Duodenal mucosa (tissue), 2 donors: ENCODE results near the gene OTOR.

Source experiments
- H3K27ac ChIP-seq: one replicate; pipeline ENCODE4 v1.7.0; 2013; ENCODE audit warnings: low read depth, low read length
- H3K27me3 ChIP-seq, 2 donors: one replicate each; pipeline ENCODE4 v1.7.0; 2013; ENCODE audit warnings: low read length in 2 of 2, control low read depth in 1 of 2; ENCODE audit not compliant: insufficient read depth in 2 of 2, control insufficient read depth in 1 of 2
- H3K36me3 ChIP-seq, 2 donors: one replicate each; pipeline ENCODE4 v1.7.0; 2013; ENCODE audit warnings: low read length in 2 of 2, control low read depth in 1 of 2; ENCODE audit not compliant: insufficient read depth in 2 of 2, control insufficient read depth in 1 of 2
- H3K4me1 ChIP-seq, 2 donors: one replicate each; pipeline ENCODE4 v1.7.0; 2013; ENCODE audit warnings: low read length in 2 of 2, control low read depth in 1 of 2; ENCODE audit not compliant: insufficient read depth in 2 of 2, control insufficient read depth in 1 of 2
- H3K4me3 ChIP-seq, 2 donors: one replicate each; pipeline ENCODE4 v1.7.0; 2013; ENCODE audit warnings: low read length in 2 of 2, low read depth in 1 of 2
- H3K9ac ChIP-seq, 2 donors: one replicate each; pipeline ENCODE4 v1.7.0; 2013; ENCODE audit warnings: low read length in 2 of 2, low read depth in 1 of 2
- H3K9me3 ChIP-seq, 2 donors: one replicate each; pipeline ENCODE4 v1.7.0; 2013; ENCODE audit warnings: low read length in 2 of 2, control low read depth in 1 of 2; ENCODE audit not compliant: control insufficient read depth in 1 of 2

The OTOR gene

DNA sequence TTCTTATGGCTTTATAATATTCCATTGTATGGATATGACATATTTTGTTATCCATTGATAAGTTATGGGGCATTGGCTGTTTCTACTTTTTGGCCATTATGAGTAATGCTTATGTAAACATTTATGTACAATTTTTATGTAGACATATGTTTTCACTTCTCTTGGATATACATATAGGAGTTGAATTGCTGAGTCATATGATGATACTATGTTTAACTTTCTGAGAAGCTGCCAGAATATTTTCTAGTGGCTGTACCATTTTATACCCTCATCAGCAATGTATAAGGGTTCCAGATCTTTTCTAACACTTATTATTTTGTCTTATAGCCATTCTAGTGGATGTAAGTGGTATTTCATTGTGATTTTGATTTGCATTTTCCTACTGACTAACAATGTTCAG, 23.1 kb downstream of the OTOR start:
- Histone ChIP-seq H3K4me1 (no peaks in the 10 kb centered on the region), H3K36me3 (no peaks in the 10 kb centered on the region), H3K27me3 (peaks cover 0 to 4% of the 10 kb centered on the region in 2 donors), H3K9ac (no peak overlapping the region), H3K4me3 (no peak overlapping the region), H3K9me3 (no peaks in the 10 kb centered on the region), H3K27ac (no peak overlapping the region)

DNA sequence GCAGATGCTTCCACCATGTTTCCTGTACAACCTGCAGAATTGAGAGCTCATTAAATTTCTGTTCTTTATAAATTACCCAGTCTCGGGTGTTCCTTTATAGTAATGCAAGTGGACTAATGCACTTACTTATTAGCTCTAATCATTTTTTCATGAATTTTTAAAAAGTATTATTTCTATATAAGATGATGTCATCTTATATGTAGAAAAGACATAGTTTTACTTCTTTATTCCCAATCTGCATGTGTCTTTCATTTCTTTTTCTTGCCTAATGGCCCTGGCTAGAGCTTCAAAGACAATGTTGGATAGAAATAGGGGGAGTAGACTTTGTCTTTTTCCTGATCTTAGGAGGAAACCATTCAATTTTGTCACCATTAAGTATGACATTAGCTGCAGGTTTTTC, 27.8 kb downstream of the OTOR start:
- no peaks in the 10 kb centered on the region for H3K36me3 ChIP-seq
- H3K27me3 ChIP-seq, result no peaks in the 10 kb centered on the region
- no peaks in the 10 kb centered on the region for H3K4me1 ChIP-seq
- no peaks in the 10 kb centered on the region for H3K9me3 ChIP-seq
- no peak overlapping the region for H3K9ac ChIP-seq
- no peak overlapping the region for H3K4me3 ChIP-seq
- no peak overlapping the region for H3K27ac ChIP-seq

DNA sequence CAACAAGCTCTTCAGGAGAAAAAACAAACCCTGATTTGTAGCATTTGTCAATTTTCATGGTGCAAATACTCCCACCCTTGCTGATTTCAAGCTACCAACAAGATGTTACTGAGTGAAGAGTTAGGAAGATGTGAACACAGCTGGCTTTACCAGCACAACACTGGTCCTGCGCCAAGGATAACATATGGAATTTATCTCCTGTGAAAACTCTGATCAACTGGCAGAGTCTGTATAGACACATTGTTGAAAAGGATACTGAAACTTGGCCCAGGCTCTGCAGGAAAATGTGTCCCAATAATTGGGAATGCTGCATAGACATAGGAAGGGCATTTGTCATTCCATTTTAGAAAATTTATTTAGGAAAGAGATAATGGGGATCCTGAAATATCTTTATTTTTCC, 29.0 kb downstream of the OTOR start:
- H3K9ac ChIP-seq, result no peak overlapping the region
- H3K36me3 ChIP-seq, result no peaks in the 10 kb centered on the region
- H3K4me1 ChIP-seq, result no peaks in the 10 kb centered on the region
- H3K27ac ChIP-seq, result no peak overlapping the region
- H3K27me3 ChIP-seq, result no peaks in the 10 kb centered on the region
- H3K9me3 ChIP-seq, result no peaks in the 10 kb centered on the region
- no peak overlapping the region for H3K4me3 ChIP-seq

DNA sequence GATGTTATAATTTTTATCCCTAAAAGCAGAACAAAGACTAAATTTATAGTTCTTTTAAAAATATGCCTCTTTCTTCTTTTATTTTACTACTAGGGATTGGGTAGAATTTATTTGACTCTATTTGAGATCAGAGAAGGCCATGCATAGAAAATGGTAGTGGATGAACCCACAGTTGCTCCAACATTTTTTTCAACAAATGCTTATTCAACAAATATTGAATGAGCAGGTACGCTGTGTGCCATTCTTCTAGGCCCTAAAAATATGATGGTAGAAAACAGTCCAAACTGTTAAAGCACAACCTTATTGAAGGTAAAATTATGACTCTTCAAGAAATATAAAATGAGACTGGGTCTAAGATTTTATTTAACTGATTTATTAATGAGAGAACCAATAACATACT, 30.0 kb downstream of the OTOR start:
- no peak overlapping the region for H3K4me3 ChIP-seq
- no peak overlapping the region for H3K9ac ChIP-seq
- H3K9me3 ChIP-seq, result no peaks in the 10 kb centered on the region
- H3K36me3 ChIP-seq, result no peaks in the 10 kb centered on the region
- no peak overlapping the region for H3K27ac ChIP-seq
- H3K27me3 ChIP-seq, result no peaks in the 10 kb centered on the region
- H3K4me1 ChIP-seq, result no peaks in the 10 kb centered on the region

DNA sequence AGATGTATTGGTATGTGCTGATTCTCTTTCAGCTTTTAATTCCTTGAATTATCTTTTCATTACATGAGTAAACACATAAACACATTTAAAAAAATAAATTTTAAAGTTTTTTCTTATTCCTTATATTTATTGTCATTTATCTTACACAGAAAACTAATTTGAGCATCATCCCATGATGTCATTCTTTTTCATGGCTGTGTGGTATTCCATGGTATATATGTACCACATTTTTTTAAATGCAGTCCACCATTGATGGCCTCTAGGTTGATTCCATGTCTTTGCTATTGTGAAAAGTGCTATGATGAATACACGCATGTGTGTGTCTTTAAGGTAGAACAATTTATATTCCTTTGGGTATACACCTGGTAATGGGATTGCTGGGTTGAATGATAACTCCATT, 33.3 kb downstream of the OTOR start:
- no peaks in the 10 kb centered on the region for H3K36me3 ChIP-seq
- no peaks in the 10 kb centered on the region for H3K9me3 ChIP-seq
- no peaks in the 10 kb centered on the region for H3K27me3 ChIP-seq
- H3K4me1 ChIP-seq, result no peaks in the 10 kb centered on the region
- no peak overlapping the region for H3K27ac ChIP-seq
- no peak overlapping the region for H3K9ac ChIP-seq
- H3K4me3 ChIP-seq, result no peak overlapping the region

GRCh38 chr20:16785226-16785625, 37.1 kb downstream of the OTOR start:
- Histone ChIP-seq H3K4me1 (no peaks in the 10 kb centered on the region), H3K27ac (no peak overlapping the region), H3K4me3 (no peak overlapping the region), H3K36me3 (no peaks in the 10 kb centered on the region), H3K9me3 (no peaks in the 10 kb centered on the region), H3K27me3 (no peaks in the 10 kb centered on the region), H3K9ac (no peak overlapping the region)
